Dedifferentiated amniotic fluid mesenchymal stem cell (primary cell): Measurements from ENCODE around the gene GPR152.
A peak's percentile ranks its signal among the peaks of the same experiment; 100 is the strongest.

Experiments
- DNase-seq: peaks from one replicate; pipeline ENCODE4 v3.0.0-alpha.2; 2016; ENCODE audit errors: extremely low spot score

Gene GPR152

GRCh38 chr11:67440229-67441097 is 12.1 kb downstream of the GPR152 start:
- DNase-seq: no peak

- DNase-seq: no peak
Measured at GRCh38 chr11:67439321-67440228, 13.0 kb downstream of the GPR152 start.

- no peak for DNase-seq
Measured at GRCh38 chr11:67438158-67438902, 14.2 kb downstream of the GPR152 start.

- DNase-seq: no peak
Measured at GRCh38 chr11:67437809-67438157, 14.7 kb downstream of the GPR152 start.

GRCh38 chr11:67437082-67437808 is 15.3 kb downstream of the GPR152 start, which contains the start of gene PTPRCAP:
TSS of gene PTPRCAP (minus strand) at chr11:67437682. CDS start at chr11:67437619, 63 bp downstream.
- no peak for DNase-seq

- no peak for DNase-seq
Measured at GRCh38 chr11:67436459-67437081, 16.0 kb downstream of the GPR152 start.

- no peak for DNase-seq
Measured at GRCh38 chr11:67435727-67436458, 16.6 kb downstream of the GPR152 start.

GRCh38 chr11:67435031-67435726 is 17.4 kb downstream of the GPR152 start:
- DNase-seq: no peak

- DNase-seq: no peak
Measured at GRCh38 chr11:67434395-67434881, 18.1 kb downstream of the GPR152 start.

- DNase-seq: no peak
Measured at GRCh38 chr11:67433536-67434394, 18.8 kb downstream of the GPR152 start.

GRCh38 chr11:67432655-67433349 is 19.7 kb downstream of the GPR152 start:
- DNase-seq: no peak

- no peak for DNase-seq
Measured at GRCh38 chr11:67431346-67432249, 20.9 kb downstream of the GPR152 start.

GRCh38 chr11:67429722-67430121 is 22.8 kb downstream of the GPR152 start:
- no peak for DNase-seq

GRCh38 chr11:67429038-67429668 is 23.4 kb downstream of the GPR152 start:
- DNase-seq: no peak

GRCh38 chr11:67428052-67429001 is 24.2 kb downstream of the GPR152 start, which contains the start of gene RPS6KB2:
TSS of gene RPS6KB2 (plus strand) at chr11:67428494. CDS start at chr11:67428546, 52 bp downstream.
- peak; percentile 97 for DNase-seq
